HEK293 (cell line): ENCODE data around the gene MUCL3.

Source experiments
- CTCF ChIP-seq: fragments of 450-650 bp; formaldehyde crosslinking; IDR thresholded peaks from 2 replicates; pipeline ENCODE4 v1.5.1; 2016; ENCODE audit warnings: missing biosample characterization, missing genetic modification characterization
- GFI1B ChIP-seq: fragments of 450-650 bp; formaldehyde crosslinking; IDR thresholded peaks from 2 replicates; pipeline ENCODE4 v1.5.1; 2016; ENCODE audit warnings: missing biosample characterization, missing genetic modification characterization
- GLI2 ChIP-seq: fragments of 450-650 bp; formaldehyde crosslinking; IDR thresholded peaks from 2 replicates; pipeline ENCODE4; 2017; ENCODE audit warnings: missing biosample characterization, missing genetic modification characterization, low read depth, borderline replicate concordance
- ZNF354C ChIP-seq: fragments of 450-650 bp; formaldehyde crosslinking; IDR thresholded peaks from 2 replicates; pipeline ENCODE4 v1.5.1; 2016; ENCODE audit warnings: missing biosample characterization, missing genetic modification characterization, low read depth, borderline replicate concordance
- ZNF548 ChIP-seq: fragments of 450-650 bp; formaldehyde crosslinking; IDR thresholded peaks from 2 replicates; pipeline ENCODE4 v1.5.1; 2016; ENCODE audit warnings: missing biosample characterization, missing genetic modification characterization
- ZNF558 ChIP-seq: fragments of 450-650 bp; formaldehyde crosslinking; IDR thresholded peaks from 2 replicates; pipeline ENCODE4 v1.5.1; 2016; ENCODE audit warnings: missing biosample characterization, missing genetic modification characterization
- ZNF629 ChIP-seq: fragments of 450-650 bp; formaldehyde crosslinking; IDR thresholded peaks from 2 replicates; pipeline ENCODE4 v1.5.1; 2017; ENCODE audit warnings: missing biosample characterization, missing genetic modification characterization
- TF ChIP-seq, protein P1 (sequence below): fragments of 450-650 bp; formaldehyde crosslinking; IDR thresholded peaks from 2 replicates; pipeline ENCODE4 v1.5.1; 2017; ENCODE audit warnings: missing biosample characterization, missing genetic modification characterization
- TF ChIP-seq, protein P2 (sequence below): sonication (generic); formaldehyde crosslinking; IDR thresholded peaks from 2 replicates; pipeline ENCODE4 v1.8.1; 2022; ENCODE audit warnings: mild to moderate bottlenecking, moderate library complexity, missing genetic modification reagents

GRCh38 chr6:30972816-30973215 is 32.0 kb downstream of the MUCL3 start:
- TF ChIP-seq ZNF548 (tag by site-specific recombination) (no peak), ZNF354C (tag by site-specific recombination) (no peak), ZNF629 (tag by site-specific recombination) (no peak), GLI2 (tag by site-specific recombination) (no peak), ZNF558 (no peak), GFI1B (tag by site-specific recombination) (no peak), CTCF (no peak)
- TF ChIP-seq, protein P1, sequence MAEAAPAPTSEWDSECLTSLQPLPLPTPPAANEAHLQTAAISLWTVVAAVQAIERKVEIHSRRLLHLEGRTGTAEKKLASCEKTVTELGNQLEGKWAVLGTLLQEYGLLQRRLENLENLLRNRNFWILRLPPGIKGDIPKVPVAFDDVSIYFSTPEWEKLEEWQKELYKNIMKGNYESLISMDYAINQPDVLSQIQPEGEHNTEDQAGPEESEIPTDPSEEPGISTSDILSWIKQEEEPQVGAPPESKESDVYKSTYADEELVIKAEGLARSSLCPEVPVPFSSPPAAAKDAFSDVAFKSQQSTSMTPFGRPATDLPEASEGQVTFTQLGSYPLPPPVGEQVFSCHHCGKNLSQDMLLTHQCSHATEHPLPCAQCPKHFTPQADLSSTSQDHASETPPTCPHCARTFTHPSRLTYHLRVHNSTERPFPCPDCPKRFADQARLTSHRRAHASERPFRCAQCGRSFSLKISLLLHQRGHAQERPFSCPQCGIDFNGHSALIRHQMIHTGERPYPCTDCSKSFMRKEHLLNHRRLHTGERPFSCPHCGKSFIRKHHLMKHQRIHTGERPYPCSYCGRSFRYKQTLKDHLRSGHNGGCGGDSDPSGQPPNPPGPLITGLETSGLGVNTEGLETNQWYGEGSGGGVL (tag by site-specific recombination) = no peak
- TF ChIP-seq, protein P2, sequence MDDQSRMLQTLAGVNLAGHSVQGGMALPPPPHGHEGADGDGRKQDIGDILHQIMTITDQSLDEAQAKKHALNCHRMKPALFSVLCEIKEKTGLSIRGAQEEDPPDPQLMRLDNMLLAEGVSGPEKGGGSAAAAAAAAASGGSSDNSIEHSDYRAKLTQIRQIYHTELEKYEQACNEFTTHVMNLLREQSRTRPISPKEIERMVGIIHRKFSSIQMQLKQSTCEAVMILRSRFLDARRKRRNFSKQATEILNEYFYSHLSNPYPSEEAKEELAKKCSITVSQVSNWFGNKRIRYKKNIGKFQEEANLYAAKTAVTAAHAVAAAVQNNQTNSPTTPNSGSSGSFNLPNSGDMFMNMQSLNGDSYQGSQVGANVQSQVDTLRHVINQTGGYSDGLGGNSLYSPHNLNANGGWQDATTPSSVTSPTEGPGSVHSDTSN (CRISPR knock-in tag) = no peak
